GM12892 (cell line): ENCODE results near the gene AKAP10.

Experiments used
- DNase-seq: peaks from one replicate; pipeline ENCODE4 v3.0.0; 2011; ENCODE audit not compliant: insufficient read length
- FAIRE-seq: peaks from 2 replicates; lab custom pipeline; 2011; peaks lifted over from hg19 to GRCh38; lab: Jason Lieb, UNC
- POLR2A ChIP-seq: IDR thresholded peaks from 2 replicates; pipeline ENCODE4 v1.6.1; 2011; ENCODE audit warnings: low read depth, low read length, control low read depth
- POLR2AphosphoS5 ChIP-seq: IDR thresholded peaks from 2 replicates; pipeline ENCODE4 v1.6.1; 2011; ENCODE audit warnings: low read depth, low read length, control low read depth
- TAF1 ChIP-seq: IDR thresholded peaks from 2 replicates; pipeline ENCODE4 v1.6.1; 2011; ENCODE audit warnings: low read depth, mild to moderate bottlenecking, control low read depth, low read length, borderline replicate concordance

Gene AKAP10

DNA sequence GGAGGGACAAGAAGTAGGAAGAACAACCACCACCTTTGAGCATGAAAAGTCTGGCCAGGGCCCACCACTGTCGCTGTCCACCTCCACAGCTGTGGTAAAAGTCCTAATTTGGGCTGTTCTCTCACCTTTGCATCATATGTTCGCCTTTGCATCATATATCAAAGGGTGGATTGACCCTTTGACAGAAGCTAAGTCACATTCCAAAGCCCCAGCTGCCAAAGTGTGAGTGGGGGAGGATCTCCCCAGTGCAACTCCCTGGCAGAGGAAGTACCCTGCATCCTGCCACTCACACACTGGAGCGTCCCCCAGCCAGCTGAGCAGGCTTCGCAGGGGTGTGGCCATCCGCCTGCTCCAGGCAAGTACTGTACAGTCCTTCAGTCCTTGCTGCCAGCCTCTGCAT, 18.9 kb upstream of the AKAP10 start:
- TF ChIP-seq TAF1 (no peak), POLR2A (no peak), POLR2AphosphoS5 (no peak)
- no peak for FAIRE-seq
- DNase-seq, result no peak

DNA sequence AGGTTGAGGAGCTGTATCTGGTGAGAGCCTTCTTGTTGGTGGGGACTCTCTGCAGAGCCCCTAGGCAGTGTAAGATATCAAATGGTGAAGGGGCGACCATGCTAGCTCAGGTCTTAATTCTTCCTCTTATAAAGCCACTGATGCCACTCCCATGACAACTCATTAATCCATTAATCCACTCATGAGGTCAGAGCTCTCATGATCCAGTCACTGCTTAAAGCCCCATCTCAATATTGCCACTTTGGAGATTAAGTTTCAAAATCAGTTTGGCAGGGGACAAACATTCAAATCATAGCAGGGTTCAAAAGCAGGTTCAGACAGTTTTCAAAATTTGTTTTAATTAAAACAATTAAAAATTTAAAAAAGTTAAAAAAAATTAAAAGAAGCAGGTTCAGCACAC, 18.5 kb upstream of the AKAP10 start:
- TF ChIP-seq POLR2A (no peak), POLR2AphosphoS5 (no peak), TAF1 (no peak)
- FAIRE-seq (no peak), DNase-seq (no peak)

GRCh38 chr17:19992803-19993713, 15.4 kb upstream of the AKAP10 start:
- TF ChIP-seq POLR2AphosphoS5 (no peak), POLR2A (no peak), TAF1 (no peak)
- FAIRE-seq (peak; percentile 94), DNase-seq (peak; percentile 46)

DNA sequence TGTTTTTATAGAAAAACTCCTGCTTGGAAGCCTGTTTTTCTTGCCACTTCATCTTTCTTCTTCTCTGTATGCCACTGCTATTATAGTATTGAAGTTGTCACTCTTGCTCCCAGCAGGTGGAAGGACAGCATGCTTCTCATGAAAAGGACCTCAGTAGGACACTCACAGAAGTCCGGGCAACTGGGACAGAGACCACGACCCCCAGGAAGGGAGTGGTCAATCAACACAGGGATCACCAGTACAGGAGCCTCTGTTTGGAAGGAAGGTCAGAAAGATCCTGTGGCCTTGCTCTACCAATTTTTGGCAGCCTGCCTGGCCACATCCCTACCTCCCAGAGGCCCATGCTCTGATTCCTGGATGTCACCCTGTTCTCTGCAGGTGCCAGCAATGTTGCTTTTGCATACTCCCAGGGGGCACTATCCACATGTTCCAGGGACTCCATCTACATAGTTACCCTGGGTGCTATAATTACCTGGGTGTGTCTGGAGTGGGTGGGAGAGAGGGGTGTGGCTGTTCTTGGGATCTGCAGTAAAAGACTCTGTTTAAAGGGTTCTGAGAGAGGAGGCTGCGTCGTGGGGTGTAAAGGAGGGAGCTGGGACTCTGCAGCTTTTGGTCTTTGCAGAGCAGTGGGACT, 13.7 kb upstream of the AKAP10 start:
- TF ChIP-seq POLR2A (no peak), TAF1 (no peak), POLR2AphosphoS5 (no peak)
- DNase-seq (no peak), FAIRE-seq (no peak)

DNA sequence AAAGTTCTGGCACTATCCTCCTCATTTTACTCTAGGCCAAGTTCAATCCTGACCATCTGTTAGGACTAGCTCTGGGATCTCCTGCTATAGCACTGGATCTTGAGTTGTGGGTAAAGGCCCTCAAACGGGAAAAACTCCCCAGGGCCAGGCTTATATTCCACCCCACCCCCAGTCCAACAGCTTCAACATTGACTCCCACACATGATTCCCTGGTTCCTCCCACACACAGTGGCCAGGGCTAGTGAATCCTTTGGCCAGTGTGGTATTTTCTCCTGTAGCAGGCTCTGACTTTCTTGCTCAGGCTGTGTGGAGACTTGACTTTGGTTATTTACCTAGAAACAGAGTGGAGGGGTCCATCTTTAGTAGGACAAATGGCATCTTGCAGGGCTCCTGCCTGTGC, 10.3 kb upstream of the AKAP10 start:
- FAIRE-seq, result peak; percentile 33

DNA sequence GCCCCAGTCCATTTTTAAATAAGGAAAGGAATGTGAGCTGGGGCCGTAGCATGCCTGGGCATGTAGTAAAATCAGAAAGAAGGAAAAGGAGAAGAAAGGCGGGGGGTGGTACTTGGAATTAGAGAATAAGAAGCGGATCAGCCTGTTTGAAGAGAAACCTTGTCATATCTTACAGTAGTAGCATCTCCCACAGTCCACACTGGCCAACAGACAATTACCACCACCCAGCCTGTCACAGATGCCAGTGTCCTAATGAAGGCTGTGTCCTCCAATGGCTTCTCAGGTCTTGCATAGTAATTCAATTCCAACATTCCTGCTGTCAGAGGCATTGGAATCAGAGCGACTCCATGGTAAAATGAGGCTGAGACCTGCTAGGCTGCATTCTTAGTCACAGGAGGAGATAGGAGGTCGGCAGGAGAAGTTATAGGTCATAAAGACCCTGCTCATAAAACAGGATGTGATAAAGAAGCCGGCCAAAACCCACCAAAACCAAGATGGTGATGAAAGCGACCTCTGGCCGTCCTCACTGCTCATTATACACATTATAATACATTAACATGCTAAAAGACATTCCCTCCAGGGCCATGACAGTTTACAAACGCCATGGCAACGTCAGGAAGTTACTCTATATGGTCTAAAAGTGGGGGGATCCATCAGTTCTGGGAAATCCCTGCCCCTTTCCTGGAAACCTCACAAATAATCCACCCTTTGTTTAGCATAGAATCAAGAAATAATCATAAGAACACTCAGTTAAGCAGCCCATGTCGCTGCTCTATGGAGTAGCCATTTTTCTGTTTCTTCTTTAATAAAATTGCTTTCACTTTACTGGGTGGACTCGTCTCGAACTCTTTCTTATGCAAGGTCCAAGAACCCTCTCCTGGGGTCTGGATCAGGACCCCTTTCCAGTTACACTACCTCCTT, 9.6 kb upstream of the AKAP10 start:
- DNase-seq, result no peak
- TF ChIP-seq POLR2A, result no peak
- TF ChIP-seq TAF1, result no peak
- no peak for TF ChIP-seq POLR2AphosphoS5
- FAIRE-seq, result no peak

More for the DNA sequence above, 10.3 kb upstream of the AKAP10 start:
- TF ChIP-seq TAF1 (no peak), POLR2A (no peak), POLR2AphosphoS5 (no peak)
- DNase-seq, result no peak

DNA sequence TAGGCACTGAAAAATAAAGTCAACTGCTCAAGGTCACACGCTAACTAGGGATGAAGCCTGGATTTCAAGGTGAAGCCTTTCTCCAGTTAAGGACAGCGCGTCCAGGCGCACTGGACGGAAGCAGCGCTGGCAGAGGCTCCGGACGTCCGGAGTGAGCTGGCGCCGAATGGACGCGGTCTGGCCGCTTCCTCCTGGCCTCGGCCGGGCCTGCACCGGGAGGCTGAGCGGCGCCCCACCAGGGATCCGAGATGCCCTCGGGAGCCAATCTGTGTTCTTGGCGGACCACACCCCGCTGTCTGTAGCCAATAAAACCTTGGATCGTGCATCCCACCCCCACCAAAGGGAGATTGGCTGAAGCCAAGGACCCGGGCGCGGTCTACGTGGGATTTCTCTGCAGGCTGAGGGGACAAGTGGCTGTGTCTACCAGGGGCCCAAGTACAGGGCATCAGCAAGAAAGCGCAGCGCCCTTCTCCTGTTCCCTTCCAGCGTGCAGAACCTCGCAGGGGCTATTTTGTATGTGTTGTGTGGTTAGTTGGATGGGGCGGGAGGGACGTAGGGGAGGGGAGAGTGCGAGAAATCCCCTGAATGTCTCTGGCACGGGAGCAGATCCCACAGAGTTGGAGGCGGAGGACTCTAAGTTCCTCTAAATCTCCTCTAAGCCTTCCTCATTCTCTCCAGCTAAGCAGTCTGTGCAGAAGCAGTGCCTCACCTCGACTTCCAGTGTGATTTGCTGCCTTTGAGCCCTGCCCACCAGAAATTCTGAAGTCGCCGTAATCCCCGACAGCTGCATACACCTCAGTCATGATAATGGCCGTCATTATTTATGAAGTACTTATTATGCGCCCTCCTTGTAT, 2.5 kb upstream of the AKAP10 start:
- FAIRE-seq (no peak), DNase-seq (no peak)
- no peak for TF ChIP-seq POLR2A
- TF ChIP-seq TAF1, result no peak
- TF ChIP-seq POLR2AphosphoS5, result no peak

DNA sequence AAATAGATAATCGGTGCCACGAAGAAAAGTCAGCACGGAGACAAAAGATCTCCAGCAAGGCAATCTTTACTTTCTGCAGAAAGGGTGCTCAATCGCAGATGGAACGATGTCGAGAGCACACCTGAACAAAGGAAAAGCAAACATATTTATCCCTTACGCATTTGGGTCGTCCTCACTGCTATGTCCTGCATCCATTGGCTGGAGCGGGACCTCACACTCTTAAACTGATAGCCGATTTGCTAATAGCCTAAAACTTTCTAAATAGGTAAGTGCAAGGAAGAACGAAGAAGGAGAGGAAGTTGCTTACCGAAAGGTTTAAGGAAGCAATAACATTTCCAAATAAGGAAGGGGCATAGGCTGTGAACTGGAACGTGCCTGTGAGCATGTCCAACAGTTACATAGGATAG, 1.2 kb upstream of the AKAP10 start:
- TF ChIP-seq POLR2A, result no peak
- TF ChIP-seq POLR2AphosphoS5, result no peak
- TF ChIP-seq TAF1, result no peak
- FAIRE-seq (no peak), DNase-seq (no peak)

DNA sequence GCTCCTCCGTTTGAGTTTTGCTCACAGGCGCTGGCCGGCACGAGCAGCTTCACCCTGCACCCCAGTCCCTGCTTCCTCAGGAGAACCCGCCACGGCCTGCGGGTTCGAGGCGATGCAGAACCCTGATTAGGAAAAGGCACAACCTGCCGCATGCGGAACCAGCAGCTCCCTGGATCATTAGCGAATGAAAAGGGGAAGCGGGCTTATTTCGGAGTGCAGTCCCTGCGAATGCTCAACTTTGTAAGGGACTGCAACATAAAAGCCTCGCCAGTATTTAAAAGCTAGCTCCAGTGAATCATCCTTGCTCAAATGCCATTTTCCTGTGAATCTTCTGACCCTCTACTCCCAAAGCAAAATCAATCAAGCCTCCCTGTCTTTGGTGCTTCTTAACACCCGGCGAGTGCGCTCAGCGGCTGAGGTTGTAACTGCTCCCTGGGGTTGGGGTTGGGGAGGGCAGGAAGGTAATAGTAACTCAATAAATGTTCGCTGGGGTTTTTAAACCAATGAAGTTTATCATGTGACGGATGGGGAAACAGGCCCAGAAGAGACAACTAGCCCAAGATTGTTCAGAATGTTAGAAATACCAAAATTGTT, 678 bp upstream of the AKAP10 start:
- FAIRE-seq (no peak), DNase-seq (no peak)

GRCh38 chr17:19975601-19976000, 2.0 kb downstream of the AKAP10 start:
- FAIRE-seq, result no peak

More for the DNA sequence above, 678 bp upstream of the AKAP10 start:
- TF ChIP-seq POLR2AphosphoS5, result no peak
- no peak for TF ChIP-seq TAF1
- no peak for TF ChIP-seq POLR2A

More at GRCh38 chr17:19975601-19976000, 2.0 kb downstream of the AKAP10 start:
- DNase-seq, result no peak
- TF ChIP-seq POLR2A, result no peak
- TF ChIP-seq TAF1, result no peak
- TF ChIP-seq POLR2AphosphoS5, result no peak
